DMS79 treated with DMSO at 0.1 percent for 48 hours (cell line): ENCODE results near the gene OR5K2.

ENCODE experiments used
- DNase-seq: peaks from one replicate; lab custom pipeline; 2025; lab: John Stamatoyannopoulos, UW

Gene OR5K2

DNA sequence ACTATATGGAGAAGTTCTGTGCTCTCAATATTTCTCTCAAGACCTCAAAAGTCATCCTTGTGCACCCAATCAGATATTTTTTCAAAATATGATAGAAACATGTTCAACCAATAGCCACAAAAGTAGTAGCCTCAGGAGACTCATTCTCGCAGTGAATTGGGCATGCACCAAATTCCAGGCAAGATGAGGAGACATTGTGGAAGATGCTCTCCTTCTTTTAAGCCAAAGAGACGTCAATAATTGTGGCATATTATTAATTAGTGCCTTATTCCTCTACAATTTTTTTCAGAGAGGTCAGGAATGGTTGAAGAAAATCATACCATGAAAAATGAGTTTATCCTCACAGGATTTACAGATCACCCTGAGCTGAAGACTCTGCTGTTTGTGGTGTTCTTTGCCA lies at the start of gene OR5K2:
Gene OR5K2 (plus strand): TSS at position 301 of the 400 bp plus-strand sequence. CDS start 0 bp downstream, at position 301.
- no peak for DNase-seq

DNA sequence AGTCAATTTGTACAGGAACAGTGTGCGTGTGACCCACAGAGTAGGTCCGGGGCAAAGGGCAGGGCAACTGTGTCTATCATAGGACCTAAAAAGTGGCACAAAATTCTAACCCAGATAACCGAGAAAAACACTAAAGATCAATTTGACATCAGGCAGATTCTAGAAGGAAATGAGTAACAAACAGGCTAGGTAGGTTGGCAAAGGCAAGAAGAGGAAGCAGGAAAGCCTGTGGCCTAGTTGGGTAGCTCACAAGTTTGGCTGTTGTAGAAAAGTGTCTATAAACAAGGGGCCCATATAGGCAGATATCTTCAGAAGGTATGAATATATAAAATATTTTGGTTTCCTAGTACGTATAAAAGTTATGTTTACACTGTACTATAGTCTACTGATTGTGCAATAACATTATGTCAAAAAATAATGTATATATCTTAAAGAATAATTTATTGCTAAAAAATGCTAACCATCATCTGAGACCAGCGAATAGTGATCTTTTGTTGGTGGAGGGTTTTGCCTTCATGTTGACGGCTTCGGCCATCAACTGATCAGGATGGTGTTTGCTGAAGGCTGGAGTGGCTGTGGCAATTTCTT lies 47.8 kb upstream of the OR5K2 start:
- no peak for DNase-seq

DNA sequence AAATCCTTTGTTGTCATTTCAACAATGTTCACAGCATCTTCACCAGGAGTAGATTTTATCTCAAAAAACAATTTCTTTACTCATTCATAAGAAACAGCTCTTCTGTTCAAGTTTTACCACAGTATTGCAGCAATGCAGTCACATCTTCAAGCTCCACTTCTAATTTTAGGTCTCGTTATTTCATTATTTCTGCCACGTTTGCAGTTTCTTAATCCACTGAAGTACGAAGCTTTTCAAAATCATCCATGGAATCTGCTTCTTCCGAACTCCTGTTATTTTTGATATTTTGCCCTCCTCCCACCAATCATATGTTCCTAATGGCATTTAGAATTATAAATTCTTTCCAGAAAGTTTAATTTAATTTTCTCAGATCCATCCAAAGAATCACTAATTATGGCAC lies 47.1 kb upstream of the OR5K2 start:
- no peak for DNase-seq

DNA sequence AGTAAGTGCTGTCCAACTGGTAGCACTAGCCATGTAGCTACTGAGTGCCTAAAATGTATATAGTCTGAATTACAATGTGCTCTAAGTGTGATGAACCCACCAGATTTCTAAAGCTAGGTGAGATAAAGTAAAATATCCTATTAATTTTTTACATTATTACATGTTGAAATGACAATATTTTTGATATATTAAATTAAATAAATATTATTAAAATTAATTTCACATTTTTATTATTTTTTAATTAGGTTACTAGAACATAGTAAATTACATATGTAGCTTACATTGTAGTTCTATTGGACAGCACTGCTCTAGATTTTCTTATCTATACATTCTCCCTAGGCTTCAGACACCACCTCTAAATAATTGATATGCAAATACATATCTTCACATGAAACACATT lies 43.7 kb upstream of the OR5K2 start:
- DNase-seq: no peak

DNA sequence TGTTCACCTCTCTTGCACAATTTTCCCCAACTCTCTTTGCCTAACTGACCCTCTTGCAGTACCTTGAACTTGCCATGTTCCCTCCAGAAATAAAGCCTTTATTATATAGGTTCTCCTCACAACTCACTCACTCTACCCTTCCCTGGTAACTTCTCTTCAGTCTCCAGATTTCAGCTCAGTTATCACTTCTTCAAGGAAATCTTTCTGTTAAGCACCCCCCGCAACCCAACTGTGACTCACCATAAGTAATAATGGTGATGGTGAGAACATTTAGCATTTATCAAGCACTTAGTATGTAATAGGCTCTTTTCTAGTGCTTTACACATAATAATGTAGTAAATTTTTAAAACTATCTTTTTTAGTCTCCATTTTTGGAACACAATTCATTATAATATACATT lies 42.6 kb upstream of the OR5K2 start:
- DNase-seq: no peak

DNA sequence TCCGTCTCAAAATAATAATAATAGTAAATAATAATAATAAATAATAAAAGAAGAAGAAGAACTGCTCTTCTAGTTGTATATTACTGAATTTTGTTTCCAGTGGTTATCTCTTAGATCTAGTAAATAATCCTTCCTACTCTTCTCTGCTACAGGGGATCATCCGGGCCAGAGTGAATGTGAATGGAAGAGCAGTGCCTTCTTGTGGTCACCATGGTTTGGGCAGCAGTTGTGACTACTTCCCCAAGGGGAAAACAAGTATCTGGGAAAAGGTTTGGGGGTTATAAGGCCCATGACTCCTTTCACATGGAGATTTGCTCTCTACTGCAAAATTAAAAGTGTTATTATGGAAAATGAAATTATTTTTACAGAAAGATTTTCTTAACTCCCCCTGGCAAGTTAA lies 39.9 kb upstream of the OR5K2 start:
- no peak for DNase-seq

DNA sequence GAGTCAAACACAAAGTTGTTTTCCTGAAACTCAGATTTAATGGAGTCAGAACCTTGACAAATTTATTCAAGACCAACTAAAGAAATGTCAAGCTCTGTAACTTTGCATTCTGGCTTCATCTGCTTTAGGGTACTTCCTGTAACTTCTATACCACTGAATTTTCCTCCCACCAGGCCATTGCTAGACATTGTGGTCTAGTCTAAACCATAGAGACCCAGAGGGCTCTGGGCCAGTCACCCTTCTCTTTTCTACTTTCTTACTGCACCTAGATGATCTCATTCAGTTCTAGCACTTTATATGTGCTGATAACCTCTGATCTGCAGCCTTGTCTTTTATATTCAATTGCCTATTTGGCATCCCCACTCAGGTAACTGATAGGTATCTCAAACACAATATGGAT lies 37.3 kb upstream of the OR5K2 start:
- DNase-seq: no peak

DNA sequence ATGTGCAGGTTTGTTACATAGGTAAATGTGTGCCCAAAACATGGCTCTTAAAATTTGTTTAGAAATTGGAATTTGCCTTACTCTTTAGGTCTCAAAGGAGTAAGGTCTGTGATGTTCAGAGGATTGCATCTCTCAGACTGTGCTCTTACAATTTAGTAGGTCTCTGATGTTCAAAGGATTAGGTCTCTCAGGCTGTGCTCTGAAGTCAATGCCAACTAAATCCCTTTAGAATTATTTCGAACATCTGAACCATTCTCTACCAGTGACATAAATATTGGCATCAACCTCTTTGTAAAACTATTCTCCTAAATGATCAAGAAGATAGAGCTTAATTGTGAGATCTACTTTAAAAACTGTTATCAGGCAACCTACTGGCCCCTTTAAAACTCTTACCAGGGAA lies 34.6 kb upstream of the OR5K2 start, which contains the start of gene OR5K1:
Gene OR5K1 (plus strand): TSS at position 301 of the 400 bp plus-strand sequence. CDS start 6,376 bp downstream, outside the sequence.
- no peak for DNase-seq

DNA sequence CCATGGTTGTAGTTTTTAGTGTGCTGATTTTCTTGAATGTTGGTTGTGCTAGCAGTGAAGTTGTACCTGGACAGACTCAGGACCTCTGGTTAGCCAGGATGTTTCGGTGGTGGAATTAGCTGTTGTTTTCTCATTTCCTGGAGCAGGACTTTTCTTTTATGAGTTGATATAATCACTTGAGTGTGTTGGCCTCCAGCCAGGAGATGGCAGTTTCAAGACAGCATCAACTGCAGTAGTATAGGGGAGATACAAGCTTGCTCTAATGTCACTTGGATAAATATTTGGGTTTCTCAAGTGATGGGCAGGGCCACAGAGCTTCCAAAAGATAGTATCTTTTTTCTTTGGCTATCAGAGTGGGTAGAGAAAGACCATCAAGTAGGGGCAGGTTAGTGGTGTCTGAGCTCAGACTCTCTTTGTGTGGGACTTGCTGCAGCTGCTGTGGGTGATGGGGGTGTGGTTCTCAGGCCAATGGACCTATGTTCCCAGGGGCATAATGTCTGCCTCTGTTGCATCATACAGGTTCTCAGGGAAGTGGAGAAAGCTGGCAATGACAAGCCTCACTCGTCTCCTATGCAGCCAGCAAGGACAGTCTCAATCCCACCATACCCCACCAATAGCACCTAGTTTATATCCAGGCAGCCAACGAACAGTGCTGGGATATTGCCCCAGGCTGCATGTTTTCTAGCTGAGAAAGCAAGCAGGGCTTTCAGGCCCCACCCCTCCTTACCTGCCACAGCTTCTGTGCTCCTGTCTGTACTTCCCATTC lies 14.6 kb upstream of the OR5K2 start:
- no peak for DNase-seq

DNA sequence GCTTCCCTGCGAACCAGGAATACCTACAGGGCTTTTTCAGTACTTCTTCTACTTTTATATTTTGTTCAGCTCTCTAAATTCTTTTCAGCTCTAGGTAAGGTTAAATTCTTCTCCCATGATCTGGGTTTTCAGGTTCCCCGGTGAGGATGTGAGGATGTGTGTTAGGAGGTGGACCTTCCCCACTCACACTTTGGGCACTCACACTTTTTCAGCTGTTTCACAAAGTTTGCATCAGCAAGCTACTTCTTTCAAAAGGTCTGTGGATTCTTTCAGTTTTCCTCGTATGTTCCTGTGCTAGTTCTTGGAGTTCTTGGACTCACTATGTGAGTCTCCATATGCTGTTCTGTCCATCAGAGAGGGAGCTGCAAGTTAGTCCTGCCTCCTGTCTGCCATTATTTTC lies 13.9 kb upstream of the OR5K2 start:
- no peak for DNase-seq

DNA sequence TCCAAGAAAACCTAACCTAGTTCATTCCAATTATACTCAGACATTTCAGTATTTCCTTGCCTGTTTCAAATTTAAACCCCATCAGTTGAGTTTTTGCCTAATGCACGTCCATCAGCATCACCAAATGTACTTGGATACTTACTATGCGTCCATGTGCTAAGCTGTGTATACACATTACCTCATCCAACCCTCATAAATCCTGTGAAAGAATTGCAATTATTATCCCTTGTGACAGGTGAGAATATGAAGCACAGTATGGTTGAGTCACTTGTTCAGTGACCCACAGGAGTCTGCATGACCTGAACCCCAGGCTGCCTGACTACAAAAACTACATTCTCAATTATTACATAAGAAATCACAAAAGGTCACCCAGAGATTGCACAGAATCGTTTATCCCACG lies 2.5 kb downstream of the OR5K2 start:
- DNase-seq: no peak

DNA sequence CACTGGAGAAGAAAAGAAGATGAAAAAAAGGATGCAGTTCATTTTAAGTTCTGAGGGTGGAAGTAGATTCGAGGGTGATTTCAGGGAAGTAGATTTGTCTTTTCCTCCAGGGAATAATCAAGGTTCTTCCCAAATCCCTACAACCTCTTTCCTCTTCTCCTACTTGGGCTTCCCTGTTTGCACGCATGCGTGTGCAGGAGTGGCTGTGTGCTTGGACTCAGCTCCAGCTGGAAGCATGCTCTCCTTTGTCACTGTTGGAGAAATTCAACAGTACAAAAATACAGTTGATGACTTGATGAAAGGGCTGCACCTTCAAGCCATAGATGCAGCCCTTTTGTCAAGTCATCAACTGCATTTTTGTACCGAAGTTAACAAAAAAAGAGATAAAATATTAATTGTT lies 3.8 kb downstream of the OR5K2 start:
- DNase-seq: no peak

DNA sequence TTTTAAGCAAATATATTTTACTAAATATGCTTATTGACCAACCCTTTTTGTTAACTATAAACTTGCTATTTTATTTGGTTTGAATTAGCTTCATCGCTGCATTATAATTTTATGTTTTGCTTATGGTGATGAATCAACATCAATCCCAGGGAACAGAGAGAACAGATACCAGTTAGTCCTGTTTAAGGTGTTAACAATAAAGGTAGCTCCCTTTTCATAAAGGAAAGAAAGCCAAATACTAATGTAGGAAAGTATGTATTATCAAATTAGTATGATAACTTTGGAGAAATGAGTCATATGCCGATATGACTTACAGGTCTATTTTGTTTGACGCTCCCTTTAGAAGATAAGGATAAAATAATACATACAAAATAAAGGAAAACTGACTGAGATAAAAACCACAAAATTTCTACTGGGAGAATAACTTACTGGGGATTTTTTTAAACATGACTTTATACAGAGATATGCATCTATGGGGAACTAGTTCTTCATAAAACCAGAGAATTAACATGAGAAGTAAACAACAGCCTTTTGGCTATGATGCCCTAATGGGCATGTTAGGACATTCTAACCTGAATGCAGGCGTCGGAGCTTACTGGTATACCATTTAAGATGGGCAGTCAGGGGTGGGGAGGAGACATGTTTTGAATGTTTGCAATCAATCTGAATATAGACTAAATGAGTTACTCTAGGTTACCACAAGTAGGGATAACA lies 4.5 kb downstream of the OR5K2 start:
- DNase-seq: no peak

DNA sequence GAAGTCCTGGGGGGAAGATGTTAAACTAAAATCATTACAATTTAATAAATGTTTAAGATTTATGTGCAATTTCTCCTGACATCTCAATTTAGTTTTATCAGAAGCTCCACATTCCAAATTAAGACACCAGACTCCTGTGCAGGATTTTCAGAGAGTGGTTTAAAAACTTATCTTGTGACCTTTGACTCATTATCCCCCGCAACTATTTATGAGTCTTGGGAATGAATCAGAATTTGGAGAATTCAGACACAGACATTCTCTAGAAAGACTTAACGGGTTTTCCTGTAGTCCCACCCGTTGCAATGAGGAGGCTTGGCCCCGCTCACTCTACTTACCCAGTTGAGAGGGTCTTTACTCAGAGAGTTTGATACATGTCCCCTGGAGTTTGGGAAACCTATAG lies 7.1 kb downstream of the OR5K2 start:
- no peak for DNase-seq

DNA sequence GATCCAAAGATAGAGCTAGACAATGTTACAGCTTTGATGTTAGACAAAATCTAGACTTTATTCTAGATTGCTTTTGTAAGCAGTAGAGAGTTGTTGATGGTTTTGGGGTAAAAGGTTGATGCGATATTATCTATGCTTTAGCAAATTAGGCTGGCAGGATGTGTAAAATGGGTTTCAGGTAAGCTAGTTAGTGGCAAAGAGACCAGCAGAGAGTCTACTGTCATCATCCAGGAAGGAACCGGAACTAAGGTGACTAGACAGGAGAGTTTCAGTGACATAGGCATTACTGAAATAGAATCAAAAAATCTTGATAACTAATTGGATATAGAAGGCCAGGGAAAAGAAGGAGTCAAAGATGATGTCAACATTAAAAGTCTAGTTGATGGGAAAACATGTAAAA lies 11.1 kb downstream of the OR5K2 start:
- no peak for DNase-seq

DNA sequence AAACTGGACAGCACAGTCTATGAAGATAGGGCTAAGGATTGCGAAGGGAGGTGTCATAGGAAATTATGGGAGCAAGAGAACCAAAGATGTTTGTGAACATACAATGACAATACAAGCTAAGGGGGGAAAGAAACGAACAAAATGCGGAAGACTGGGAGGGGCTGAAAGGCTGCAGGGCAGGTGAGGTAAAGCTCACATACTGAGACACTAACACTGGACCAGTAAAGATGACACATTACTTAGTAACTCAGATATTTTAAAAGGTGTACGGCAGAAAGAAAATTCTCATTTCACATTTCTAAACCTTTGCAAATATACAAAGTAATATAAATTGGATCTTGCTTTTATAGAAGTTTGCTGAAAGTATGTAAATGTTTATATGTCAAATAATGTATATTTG lies 15.1 kb downstream of the OR5K2 start:
- DNase-seq: no peak

DNA sequence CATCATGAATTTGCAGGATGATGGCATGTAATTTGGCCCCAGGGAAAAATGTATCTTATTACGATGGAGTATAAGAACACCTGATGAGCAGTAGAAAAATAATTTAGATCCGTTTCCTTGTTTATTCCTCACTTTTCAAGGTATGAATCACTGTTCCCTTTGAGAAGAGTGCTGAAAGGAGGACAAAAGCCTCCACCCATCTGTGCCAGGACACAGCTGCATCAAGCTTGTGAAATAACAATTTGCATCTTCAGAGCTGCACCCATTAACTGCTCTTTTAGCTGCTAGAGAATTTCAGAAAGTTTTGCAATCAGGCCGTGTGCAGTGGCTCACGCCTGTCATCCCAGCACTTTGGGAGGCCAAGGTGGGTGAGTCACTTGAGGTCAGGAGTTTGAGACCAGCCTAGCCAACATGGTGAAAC lies 15.6 kb downstream of the OR5K2 start:
- DNase-seq: no peak

DNA sequence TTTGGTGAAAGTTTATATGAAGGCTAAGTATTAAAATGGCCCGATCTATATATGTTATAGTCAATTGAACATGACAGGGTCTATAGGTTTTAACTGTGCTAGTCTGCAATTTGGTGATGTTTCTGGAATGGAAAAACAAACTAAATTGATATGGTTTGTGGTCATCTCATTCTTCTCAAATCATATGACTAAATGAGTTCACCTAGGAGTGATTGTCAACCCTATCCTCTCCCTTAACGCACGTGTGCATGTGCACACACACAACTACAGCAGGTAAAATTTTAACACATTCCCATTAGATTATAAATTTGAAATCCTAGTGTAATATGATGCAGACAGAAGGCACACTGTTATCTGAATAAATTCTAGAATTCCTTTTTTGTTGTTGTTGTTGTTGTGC lies 16.3 kb downstream of the OR5K2 start:
- no peak for DNase-seq

DNA sequence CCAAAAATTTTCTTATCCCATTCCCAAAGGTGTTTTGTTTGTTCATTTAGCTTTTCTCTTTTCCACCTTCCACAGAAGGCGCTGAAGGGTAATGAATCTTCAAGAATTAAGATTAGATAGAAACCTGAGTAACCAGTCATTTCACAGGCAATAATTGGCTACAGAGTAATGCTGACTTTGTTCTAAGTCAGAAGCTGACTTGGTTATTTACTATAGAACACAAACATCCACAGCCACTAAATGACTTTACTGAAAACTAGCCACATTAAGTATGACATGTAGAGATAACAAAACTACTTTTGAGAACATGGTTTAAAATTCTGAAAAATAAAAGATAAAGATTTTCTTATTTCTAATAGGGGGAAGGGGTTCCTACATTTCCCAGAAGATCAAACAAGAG lies 17.5 kb downstream of the OR5K2 start:
- no peak for DNase-seq

DNA sequence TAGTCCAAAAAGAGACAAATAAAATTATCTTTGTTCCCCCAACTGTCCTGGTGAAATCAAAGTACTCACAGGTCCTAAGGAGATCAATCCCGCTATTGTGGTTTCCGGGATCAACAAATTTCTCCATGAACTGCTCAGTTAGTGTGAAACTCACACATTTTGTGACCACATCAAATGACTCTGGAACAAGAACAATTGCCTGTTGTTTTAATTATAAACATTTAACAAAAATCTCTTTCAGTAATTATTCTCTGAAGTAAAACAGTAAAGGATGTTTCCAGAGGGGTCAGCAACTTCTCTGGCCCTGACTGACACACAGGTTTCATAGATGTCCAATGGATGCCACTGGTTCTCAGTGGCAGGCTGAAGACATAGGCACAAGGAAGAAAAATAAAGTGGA lies 21.3 kb downstream of the OR5K2 start:
- DNase-seq: no peak

DNA sequence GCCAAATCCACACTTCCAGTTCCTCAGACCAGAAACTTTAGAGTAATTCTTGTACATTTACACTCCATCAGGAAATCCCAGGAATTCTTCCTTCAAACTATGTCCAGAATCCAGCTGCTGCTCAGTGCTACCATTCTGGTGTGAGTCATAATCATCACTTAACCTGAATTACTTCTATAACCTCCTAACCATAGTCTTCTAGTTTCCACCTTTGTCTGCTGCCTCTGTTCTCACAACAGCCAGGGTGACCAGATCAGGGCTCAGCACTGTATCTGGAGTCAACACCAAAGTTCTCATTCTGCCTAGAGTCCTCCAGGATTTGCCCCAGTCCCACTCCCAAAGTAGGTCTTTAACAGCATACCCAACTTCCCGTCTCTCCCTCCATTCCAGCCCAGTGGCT lies 21.9 kb downstream of the OR5K2 start:
- no peak for DNase-seq

DNA sequence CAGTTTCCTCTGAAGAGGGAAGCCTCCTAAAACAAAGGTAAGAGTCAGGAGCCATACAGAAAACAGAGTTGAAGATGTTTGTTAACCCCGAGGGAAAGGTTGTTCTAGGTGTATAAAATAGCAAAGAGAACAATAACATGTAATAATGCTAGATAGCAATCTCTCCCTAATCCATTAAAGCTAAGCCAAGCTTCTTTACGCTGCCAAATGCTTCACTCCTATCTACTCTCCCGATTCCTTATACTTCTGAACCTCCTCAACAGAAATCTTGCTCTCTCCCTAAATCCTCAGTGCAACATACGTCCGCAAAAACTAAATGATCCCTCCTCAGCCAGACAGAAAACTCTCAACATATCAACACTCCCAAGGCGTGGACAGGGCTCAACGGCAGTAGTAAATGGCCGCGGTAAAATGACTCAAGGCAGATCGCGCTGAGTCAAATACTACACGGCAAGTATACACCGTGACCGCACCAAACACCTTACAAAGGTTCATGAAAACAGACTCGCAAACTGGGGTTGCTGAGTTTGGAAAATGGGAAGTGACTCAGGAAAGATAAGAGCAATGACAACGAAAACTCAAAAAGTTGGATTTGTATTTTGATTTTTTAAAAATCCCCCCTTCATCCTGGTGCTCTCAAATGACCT lies 24.5 kb downstream of the OR5K2 start:
- DNase-seq: peak; percentile 52
